ENCODE results near the gene ERCC3.
"Not testable (repeated sequence)": the region's sequence is repeated elsewhere in the genome, so short reads cannot be mapped to it uniquely, and the experiment has no call there.

ERCC3 gene

GRCh38 chr2:127225186-127225960, 68.6 kb downstream of the ERCC3 start:
- DNase-seq: peak; percentile 67

- not testable (repeated sequence) for DNase-seq
These were observed 69.8 kb downstream of the ERCC3 start for GRCh38 chr2:127224135-127224534.

- no peak for DNase-seq
These were observed 73.0 kb downstream of the ERCC3 start for GRCh38 chr2:127220768-127221527.

GRCh38 chr2:127220102-127220767, 73.7 kb downstream of the ERCC3 start, which contains the start of gene CYP27C1:
CYP27C1 (minus strand) TSS chr2:127220299; CDS start chr2:127220270, 29 bp downstream.
- DNase-seq: peak; percentile 40

- DNase-seq: peak; percentile 7
These were observed 74.5 kb downstream of the ERCC3 start for GRCh38 chr2:127219171-127220070.

GRCh38 chr2:127218812-127219170, 75.2 kb downstream of the ERCC3 start:
- DNase-seq: no peak

- no peak for DNase-seq
These were observed 76.2 kb downstream of the ERCC3 start for GRCh38 chr2:127217470-127218325.

GRCh38 chr2:127216593-127216992, 77.4 kb downstream of the ERCC3 start:
- no peak for DNase-seq

- peak; percentile 20 for DNase-seq
These were observed 77.8 kb downstream of the ERCC3 start for GRCh38 chr2:127216095-127216494.

- peak; percentile 36 for DNase-seq
These were observed 79.7 kb downstream of the ERCC3 start for GRCh38 chr2:127214201-127214600.

- peak; percentile 64 for DNase-seq
These were observed 85.6 kb downstream of the ERCC3 start for GRCh38 chr2:127208313-127208712.
